Natural killer cell (primary cell): Measurements from ENCODE around the gene CORIN. TPM values are rescaled to one million over a fixed set of nuclear protein-coding genes. Genes with fewer than 3 reads are reported as not detected.
"Not testable (repeated sequence)": the region's sequence is repeated elsewhere in the genome, so short reads cannot be mapped to it uniquely, and the experiment has no call there.

Experiments
- ATAC-seq, 3 donors: fragments of 150-1000 bp in 2 of 3; fragments of 200-7000 bp in 1 of 3; cut with Tn5 transposase; 1 replicate in 1 of 3; 2 replicates in 2 of 3; pipeline ENCODE4 v1.10.0; 2021; ENCODE audit warnings: mild to moderate bottlenecking in 2 of 3, moderate library complexity in 2 of 3
- DNase-seq, 2 donors: peaks; one replicate each; pipeline versions ENCODE4 v3.0.0 to v3.0.0-alpha.2; 2013 to 2021; ENCODE audit warnings: mixed read lengths in 1 of 2
- H3K27ac ChIP-seq: one replicate; pipeline ENCODE4 v1.5.1; 2013; ENCODE audit warnings: mild to moderate bottlenecking, low read length
- H3K27me3 ChIP-seq: one replicate; pipeline ENCODE4 v1.6.1; 2013; ENCODE audit warnings: low read length; ENCODE audit not compliant: control insufficient read depth, insufficient read depth
- H3K36me3 ChIP-seq: one replicate; pipeline ENCODE4 v1.6.1; 2013; ENCODE audit warnings: low read length; ENCODE audit not compliant: control insufficient read depth, insufficient read depth
- H3K4me1 ChIP-seq: one replicate; pipeline ENCODE4 v1.6.1; 2013; ENCODE audit warnings: low read length; ENCODE audit not compliant: control insufficient read depth, insufficient read depth
- H3K4me3 ChIP-seq: one replicate; pipeline ENCODE4 v1.5.1; 2013; ENCODE audit warnings: low read length
- H3K9me3 ChIP-seq: one replicate; pipeline ENCODE4 v1.6.1; 2013; ENCODE audit warnings: low read length; ENCODE audit not compliant: control insufficient read depth, insufficient read depth
- H3K27ac Mint-ChIP-seq, 2 donors: one replicate each; pipeline ENCODE4 v1.8.0; 2022; ENCODE audit warnings: mild to moderate bottlenecking in 2 of 2, mixed read lengths in 2 of 2, moderate library complexity in 1 of 2
- H3K27me3 Mint-ChIP-seq, 2 donors: one replicate each; pipeline ENCODE4 v1.8.0; 2022; ENCODE audit warnings: low read depth in 2 of 2, mixed read lengths in 2 of 2
- H3K36me3 Mint-ChIP-seq: one replicate; pipeline ENCODE4 v1.8.0; 2022; ENCODE audit warnings: mixed read lengths
- H3K4me1 Mint-ChIP-seq, 2 donors: one replicate each; pipeline ENCODE4 v1.8.0; 2022; ENCODE audit warnings: mixed read lengths in 2 of 2
- H3K4me3 Mint-ChIP-seq: one replicate; pipeline ENCODE4 v1.8.0; 2022; ENCODE audit warnings: mild to moderate bottlenecking, moderate library complexity, mixed read lengths
- H3K9me3 Mint-ChIP-seq, 2 donors: one replicate each; pipeline ENCODE4 v1.8.0; 2022; ENCODE audit warnings: mixed read lengths in 2 of 2
- CTCF ChIP-seq: fragments of 200-600 bp; IDR thresholded peaks from one replicate; pipeline ENCODE4 v1.8.0; 2022; ENCODE audit warnings: antibody characterized with exemption
- WGBS: methylation state at CpG from one replicate; pipeline ENCODE4 v1.1.7; 2013; ENCODE audit warnings: missing lambda C conversion rate; ENCODE audit not compliant: insufficient coverage; 5-methylcytosine and 5-hydroxymethylcytosine counted together
- intact Hi-C: fragments of 100-400 bp; cut with micrococcal nuclease; formaldehyde crosslinking; loops from one replicate; pipeline ENCODE4 v1.14.2; 2022
- total RNA-seq, 4 donors: library from RNA; stranded (reverse); fragments of 120-200 nt in 1 of 4; gene quantifications; one replicate each; pipeline versions ENCODE4 v1.2.3 to v1.2.4, GENCODE V29; 2013 to 2022

The CORIN gene
- total RNA-seq, 3 donors from 2014 or later (not counting 1 experiment from before 2014, with no cell fraction given), result 0.78 TPM; not detected in 2

- intact Hi-C loops, result no loop called here
- ATAC-seq, result no peak
- no peaks in the 10 kb centered on the region for H3K9me3 Mint-ChIP-seq
- peaks cover 19% of the 10 kb centered on the region for H3K36me3 Mint-ChIP-seq
- no peak overlapping the region for H3K27ac Mint-ChIP-seq
- H3K27me3 Mint-ChIP-seq, result no peaks in the 10 kb centered on the region
- Histone ChIP-seq H3K27me3 (no peaks in the 10 kb centered on the region), H3K27ac (no peak overlapping the region), H3K36me3 (peaks cover 17% of the 10 kb centered on the region), H3K4me3 (no peak overlapping the region), H3K9me3 (no peaks in the 10 kb centered on the region), H3K4me1 (no peaks in the 10 kb centered on the region)
- no peak overlapping the region for H3K4me3 Mint-ChIP-seq
- no peak for TF ChIP-seq CTCF
- H3K4me1 Mint-ChIP-seq, result peaks cover 0 to 12% of the 10 kb centered on the region in 2 donors
- no peak for DNase-seq
Measured at GRCh38 chr4:47551682-47552081, 286.2 kb downstream of the CORIN start.

GRCh38 chr4:47550899-47551548 lies 286.8 kb downstream of the CORIN start:
- Mint-ChIP-seq H3K36me3 (peaks cover 23% of the 10 kb centered on the region), H3K4me1 (peaks cover 0 to 16% of the 10 kb centered on the region in 2 donors), H3K9me3 (no peaks in the 10 kb centered on the region), H3K27ac (no peak overlapping the region), H3K4me3 (no peak overlapping the region), H3K27me3 (no peaks in the 10 kb centered on the region)
- Histone ChIP-seq H3K27me3 (no peaks in the 10 kb centered on the region), H3K4me1 (no peaks in the 10 kb centered on the region), H3K27ac (no peak overlapping the region), H3K4me3 (no peak overlapping the region), H3K9me3 (no peaks in the 10 kb centered on the region), H3K36me3 (peaks cover 17% of the 10 kb centered on the region)
- no peak for DNase-seq
- no peak for TF ChIP-seq CTCF
- WGBS, result 95% methylated on average over 7 of the region's 7 CpGs
- intact Hi-C loops, result no loop called here
- ATAC-seq, result no peak

- H3K27ac ChIP-seq, H3K27me3 ChIP-seq, H3K4me3 ChIP-seq, H3K27me3 Mint-ChIP-seq, ATAC-seq, intact Hi-C loops, H3K9me3 ChIP-seq, H3K4me3 Mint-ChIP-seq, H3K9me3 Mint-ChIP-seq, H3K27ac Mint-ChIP-seq, H3K4me1 ChIP-seq, DNase-seq: not testable (repeated sequence)
- H3K36me3 ChIP-seq, result peaks cover 17% of the 10 kb centered on the region
- H3K4me1 Mint-ChIP-seq, result peaks cover 0 to 18% of the 10 kb centered on the region in 2 donors
- 98% methylated on average over 7 of the region's 7 CpGs for WGBS
- H3K36me3 Mint-ChIP-seq, result peaks cover 27% of the 10 kb centered on the region
Measured at GRCh38 chr4:47550357-47550756, 287.5 kb downstream of the CORIN start.

Other genes starting within 250 kb of the CORIN start
- gene NFXL1, start 76.5 kb upstream of the CORIN start, total RNA-seq, result 10 to 100 TPM in 1 of 3 donors, 1 to 10 TPM in 2; 6.5 to 11.4 (median 9.9) TPM
- not detected for gene CNGA1, start 178.6 kb upstream of the CORIN start, total RNA-seq
- gene NIPAL1, start 178.7 kb upstream of the CORIN start, total RNA-seq, result 1 to 10 TPM in 1 of 3 donors, not detected in 2; 1.4 TPM